HUES48 (cell line): ENCODE results near the gene SLFNL1.

Source experiments
- H3K27ac ChIP-seq: one replicate; pipeline ENCODE4 v1.7.0; 2013; ENCODE audit warnings: low read depth, low read length, inconsistent platforms
- H3K27me3 ChIP-seq: 2 replicates; pipeline ENCODE4 v1.6.1; 2013; ENCODE audit warnings: mild to moderate bottlenecking, low read length; ENCODE audit not compliant: control insufficient read depth, insufficient read depth
- H3K36me3 ChIP-seq: 2 replicates; pipeline ENCODE4 v1.6.1; 2013; ENCODE audit warnings: low read length; ENCODE audit not compliant: control insufficient read depth, insufficient read depth
- H3K4me1 ChIP-seq: 2 replicates; pipeline ENCODE4 v1.6.1; 2013; ENCODE audit warnings: mild to moderate bottlenecking, low read length; ENCODE audit not compliant: control insufficient read depth, insufficient read depth
- H3K4me3 ChIP-seq: 2 replicates; pipeline ENCODE4 v1.5.1; 2013; ENCODE audit warnings: mild to moderate bottlenecking, low read depth, low read length
- H3K9ac ChIP-seq: 2 replicates; pipeline ENCODE4 v1.6.1; 2013; ENCODE audit warnings: mild to moderate bottlenecking, low read depth, low read length, moderate library complexity
- H3K9me3 ChIP-seq: 2 replicates; pipeline ENCODE4 v1.6.1; 2013; ENCODE audit warnings: low read length; ENCODE audit not compliant: control insufficient read depth, insufficient read depth

SLFNL1 gene

DNA sequence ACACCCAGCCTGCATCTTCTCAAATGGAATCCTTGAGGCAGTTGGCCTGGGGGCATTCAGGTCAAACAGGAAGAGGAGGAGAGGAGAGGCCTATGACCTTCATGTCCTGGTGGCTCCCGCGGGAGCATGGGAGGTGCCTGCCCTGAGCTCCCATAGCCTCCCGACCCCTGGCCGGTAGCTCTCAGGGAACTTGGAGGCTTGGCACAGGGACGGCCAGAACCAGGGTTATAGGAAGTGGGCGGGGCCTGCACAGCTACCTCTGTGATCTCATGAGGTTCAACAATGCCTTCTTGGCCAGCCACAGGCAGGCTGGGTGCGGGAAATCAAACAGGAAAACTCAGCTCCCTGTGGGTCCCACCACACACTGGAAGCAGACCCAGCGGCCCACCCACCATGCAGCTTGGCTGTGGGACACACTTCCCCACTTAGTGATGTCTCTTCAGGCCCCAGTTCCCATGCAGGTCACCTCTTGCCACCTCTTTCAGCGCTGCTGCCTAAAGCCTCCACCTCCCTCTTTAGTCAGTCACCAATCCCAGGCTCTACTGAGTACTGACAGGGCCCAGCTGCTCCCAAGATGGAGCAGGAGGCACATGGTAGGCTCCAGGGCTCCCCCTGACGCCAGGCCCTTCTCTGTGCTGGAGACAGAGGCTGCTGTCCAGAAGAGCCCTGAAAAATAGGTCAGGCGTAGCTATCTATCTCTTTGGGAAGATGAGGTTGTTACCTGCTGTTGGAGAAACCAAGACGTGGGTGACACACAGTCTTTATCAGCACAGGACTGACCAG lies at the start of gene SLFNL1:
Gene SLFNL1 (minus strand): TSS at position 200 of the 783 bp plus-strand sequence. CDS start 1,065 bp downstream, outside the sequence.
- H3K27me3 ChIP-seq: peaks cover 14% of the 10 kb centered on the region; the same call in 1 of the 2 replicates
- peak within 1 kb of the TSS; percentile 47 for H3K27ac ChIP-seq
- no peaks in the 10 kb centered on the region; the same call in 1 of the 2 replicates for H3K4me1 ChIP-seq
- H3K4me3 ChIP-seq: no peak within 1 kb of the TSS
- H3K36me3 ChIP-seq: peaks cover 17% of the 10 kb centered on the region
- no peaks in the 10 kb centered on the region for H3K9me3 ChIP-seq
- H3K9ac ChIP-seq: no peak within 1 kb of the TSS

DNA sequence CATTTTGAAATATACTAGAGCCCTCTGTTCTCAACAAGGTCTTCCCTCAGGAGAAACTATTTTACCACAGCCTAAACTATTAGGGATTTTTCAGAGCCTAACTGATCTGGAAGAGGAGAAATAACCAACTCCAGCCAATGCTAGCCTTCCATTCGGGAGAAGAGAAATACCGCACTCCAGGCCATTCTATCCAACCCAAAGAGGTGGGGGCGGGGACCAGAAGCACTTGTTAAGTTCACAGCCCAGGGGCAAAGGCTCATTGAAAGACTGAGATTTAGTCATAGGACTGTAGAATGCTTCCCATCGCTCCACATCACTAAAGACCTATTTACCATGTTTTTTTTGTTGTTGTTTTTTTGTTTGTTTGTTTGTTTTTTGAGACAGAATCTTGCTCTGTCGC lies 35.4 kb upstream of the SLFNL1 start:
- Histone ChIP-seq H3K9me3 (no peaks in the 10 kb centered on the region), H3K27me3 (no peaks in the 10 kb centered on the region), H3K4me3 (no peak overlapping the region), H3K27ac (no peak overlapping the region), H3K9ac (no peak overlapping the region), H3K4me1 (peaks cover 7% of the 10 kb centered on the region), H3K36me3 (no peaks in the 10 kb centered on the region)

DNA sequence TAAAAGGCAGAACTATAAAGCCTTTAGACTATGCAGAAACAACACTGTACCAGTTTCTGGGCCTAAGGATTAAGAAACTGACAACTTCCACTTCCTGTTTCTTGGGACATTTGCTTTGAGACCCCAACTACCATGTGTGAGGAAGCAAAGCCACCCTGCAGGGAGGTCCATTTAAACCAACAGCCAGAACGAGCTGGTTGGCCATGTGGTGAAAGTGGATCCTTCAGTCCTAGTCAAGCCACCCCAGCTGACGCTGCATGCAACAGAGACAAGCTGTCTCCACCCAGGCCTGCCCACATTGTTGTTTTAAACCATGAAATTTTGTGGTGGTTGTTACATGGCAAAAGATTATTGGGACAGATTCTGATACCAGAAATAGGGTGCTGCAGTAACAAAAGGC lies 31.8 kb upstream of the SLFNL1 start:
- H3K4me3 ChIP-seq: no peak overlapping the region
- no peaks in the 10 kb centered on the region for H3K27me3 ChIP-seq
- no peak overlapping the region for H3K27ac ChIP-seq
- H3K9me3 ChIP-seq: no peaks in the 10 kb centered on the region
- H3K4me1 ChIP-seq: peaks cover 7% of the 10 kb centered on the region
- no peak overlapping the region for H3K9ac ChIP-seq
- peaks cover 2% of the 10 kb centered on the region; the same call in 1 of the 2 replicates for H3K36me3 ChIP-seq

- Histone ChIP-seq H3K4me1 (no peaks in the 10 kb centered on the region; the same call in 1 of the 2 replicates), H3K27ac (no peak overlapping the region), H3K9me3 (no peaks in the 10 kb centered on the region), H3K4me3 (no peak overlapping the region), H3K36me3 (peaks cover 14% of the 10 kb centered on the region), H3K27me3 (no peaks in the 10 kb centered on the region), H3K9ac (no peak overlapping the region)
Measured at GRCh38 chr1:41051022-41051421, 29.5 kb upstream of the SLFNL1 start.

DNA sequence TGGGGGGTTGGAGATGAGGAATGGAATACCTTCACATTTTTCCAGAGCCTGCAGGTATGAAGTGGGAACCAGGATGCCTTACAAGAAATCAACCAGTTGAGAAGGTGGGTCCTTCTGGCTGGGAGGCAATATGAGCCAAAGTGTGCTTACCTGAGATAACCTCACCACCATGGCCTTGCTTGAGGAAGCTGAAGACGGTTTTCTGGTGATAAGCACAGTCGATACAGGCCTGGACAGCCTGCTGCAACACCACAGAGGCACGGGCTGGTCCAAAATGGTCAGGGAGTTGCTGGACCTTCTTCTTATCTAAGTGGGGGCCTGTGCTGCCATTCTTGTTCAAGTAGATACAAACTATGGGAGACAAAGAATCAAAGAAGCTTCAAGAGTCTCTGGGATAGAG lies 27.0 kb upstream of the SLFNL1 start:
- peaks cover 28% of the 10 kb centered on the region for H3K36me3 ChIP-seq

GRCh38 chr1:41046347-41046775 lies 24.8 kb upstream of the SLFNL1 start:
- no peaks in the 10 kb centered on the region for H3K9me3 ChIP-seq
- H3K27ac ChIP-seq: no peak overlapping the region
- peaks cover 28% of the 10 kb centered on the region for H3K36me3 ChIP-seq
- no peaks in the 10 kb centered on the region for H3K27me3 ChIP-seq
- no peak overlapping the region for H3K4me3 ChIP-seq
- H3K9ac ChIP-seq: no peak overlapping the region
- peaks cover 5% of the 10 kb centered on the region; the same call in 1 of the 2 replicates for H3K4me1 ChIP-seq

More for the DNA sequence above, 27.0 kb upstream of the SLFNL1 start:
- Histone ChIP-seq H3K9me3 (no peaks in the 10 kb centered on the region), H3K27me3 (no peaks in the 10 kb centered on the region), H3K9ac (no peak overlapping the region), H3K4me3 (no peak overlapping the region), H3K27ac (no peak overlapping the region), H3K4me1 (peaks cover 5% of the 10 kb centered on the region)

DNA sequence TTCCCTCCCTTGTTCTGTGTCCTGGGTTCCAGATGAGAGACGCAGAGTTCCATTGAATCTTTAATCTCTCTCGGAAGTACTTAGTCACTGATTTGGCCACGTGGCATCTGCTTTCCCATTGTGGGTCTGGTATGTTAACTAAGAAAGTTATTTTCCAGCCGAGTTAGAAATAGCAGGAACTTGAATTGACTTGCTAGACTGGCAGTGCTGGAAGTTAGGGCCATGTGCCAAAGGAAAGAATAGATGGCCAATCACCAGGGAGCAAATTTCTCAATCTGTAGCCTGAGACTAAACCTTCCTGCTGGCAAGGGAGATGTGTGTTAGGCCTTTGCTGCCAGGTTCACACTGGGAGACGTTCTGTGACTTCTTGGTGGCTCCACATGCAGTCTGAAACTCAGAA lies 24.2 kb upstream of the SLFNL1 start:
- Histone ChIP-seq H3K9ac (no peak overlapping the region), H3K4me1 (peaks cover 5% of the 10 kb centered on the region; the same call in 1 of the 2 replicates), H3K27me3 (no peaks in the 10 kb centered on the region), H3K36me3 (peaks cover 28% of the 10 kb centered on the region), H3K9me3 (no peaks in the 10 kb centered on the region), H3K27ac (no peak overlapping the region), H3K4me3 (no peak overlapping the region)

- Histone ChIP-seq H3K27me3 (no peaks in the 10 kb centered on the region), H3K9ac (no peak overlapping the region), H3K27ac (no peak overlapping the region), H3K36me3 (peaks cover 30% of the 10 kb centered on the region), H3K9me3 (no peaks in the 10 kb centered on the region), H3K4me1 (peaks cover 5% of the 10 kb centered on the region; the same call in 1 of the 2 replicates), H3K4me3 (no peak overlapping the region)
Measured at GRCh38 chr1:41044187-41044586, 22.7 kb upstream of the SLFNL1 start.

- no peaks in the 10 kb centered on the region for H3K9me3 ChIP-seq
- H3K4me3 ChIP-seq: no peak overlapping the region
- peaks cover 5% of the 10 kb centered on the region; the same call in 1 of the 2 replicates for H3K4me1 ChIP-seq
- no peak overlapping the region for H3K27ac ChIP-seq
- no peak overlapping the region for H3K9ac ChIP-seq
- peaks cover 29% of the 10 kb centered on the region for H3K36me3 ChIP-seq
- H3K27me3 ChIP-seq: no peaks in the 10 kb centered on the region
Measured at GRCh38 chr1:41041614-41042270, 20.2 kb upstream of the SLFNL1 start.

GRCh38 chr1:41038110-41038509 lies 16.6 kb upstream of the SLFNL1 start:
- no peaks in the 10 kb centered on the region for H3K27me3 ChIP-seq
- peaks cover 22% of the 10 kb centered on the region for H3K36me3 ChIP-seq
- no peak overlapping the region for H3K9ac ChIP-seq
- H3K4me1 ChIP-seq: peaks cover 4% of the 10 kb centered on the region; the same call in 1 of the 2 replicates
- no peaks in the 10 kb centered on the region for H3K9me3 ChIP-seq
- no peak overlapping the region for H3K27ac ChIP-seq
- no peak overlapping the region for H3K4me3 ChIP-seq
